Measurements from ENCODE around the gene DLG2.

Gene DLG2

GRCh38 chr11:84106541-84106940 is 1520.6 kb downstream of the DLG2 start:
- DNase-seq (ENCODE audit: low spot score): no peak

DNA sequence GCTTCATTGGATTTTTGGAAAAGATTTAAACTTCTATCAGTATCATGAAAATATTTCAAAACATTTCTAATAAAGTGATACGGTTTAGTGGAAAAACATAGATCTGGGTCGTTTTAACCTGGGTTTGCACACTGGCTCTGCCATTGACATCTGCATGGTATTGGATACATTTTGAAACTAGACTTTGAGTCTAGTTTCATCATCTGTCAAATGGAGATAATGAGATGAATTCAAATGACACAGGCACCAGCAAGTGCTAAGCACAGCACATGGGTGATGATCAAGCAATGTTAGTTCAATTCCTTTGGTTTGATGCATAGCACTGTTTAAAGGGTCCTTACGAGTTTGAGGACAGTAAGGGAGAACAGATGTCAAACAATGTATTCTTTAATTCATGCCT is 1522.0 kb downstream of the DLG2 start:
- DNase-seq (ENCODE audit: low spot score): no peak

DNA sequence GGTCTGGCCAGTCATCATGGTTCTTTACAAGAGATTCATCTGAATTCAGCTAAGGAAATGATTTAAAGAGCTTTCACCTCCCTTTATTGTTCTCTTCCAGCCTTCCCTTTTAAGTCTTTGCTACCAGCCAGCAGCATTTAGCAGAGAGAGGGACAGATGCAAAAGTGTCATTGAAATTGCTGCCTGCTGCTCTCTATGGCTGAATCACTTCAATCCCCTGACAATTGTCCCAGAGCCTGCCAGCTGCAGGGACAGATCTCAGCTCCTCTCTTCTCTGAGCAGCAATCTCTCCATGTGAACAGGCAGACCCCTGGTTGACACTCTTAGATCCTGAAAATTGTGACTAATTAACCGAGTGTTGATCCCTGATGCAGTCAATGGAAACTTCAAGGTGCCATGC is 1524.0 kb downstream of the DLG2 start:
- no peak for DNase-seq (ENCODE audit: low spot score)

DNA sequence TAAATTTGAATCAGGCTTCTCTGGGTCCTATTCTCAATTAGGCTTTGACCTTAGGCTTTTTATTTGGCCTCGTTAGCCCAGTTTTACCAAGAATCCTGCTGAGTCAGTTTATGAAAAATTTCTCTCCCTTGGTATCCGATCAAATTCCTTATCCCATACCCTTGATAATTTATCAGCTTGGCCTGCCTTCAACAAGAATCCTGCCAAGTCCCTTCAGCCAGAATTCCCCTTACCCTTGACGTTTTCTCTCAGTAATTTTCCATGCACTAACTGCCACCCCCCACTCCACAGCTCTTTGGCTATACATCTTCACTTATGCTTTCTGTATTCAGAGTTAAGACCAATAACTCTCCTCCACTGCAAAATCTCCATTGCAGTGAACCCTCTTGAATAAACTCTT is 1530.0 kb downstream of the DLG2 start:
- no peak for DNase-seq (ENCODE audit: low spot score)

DNA sequence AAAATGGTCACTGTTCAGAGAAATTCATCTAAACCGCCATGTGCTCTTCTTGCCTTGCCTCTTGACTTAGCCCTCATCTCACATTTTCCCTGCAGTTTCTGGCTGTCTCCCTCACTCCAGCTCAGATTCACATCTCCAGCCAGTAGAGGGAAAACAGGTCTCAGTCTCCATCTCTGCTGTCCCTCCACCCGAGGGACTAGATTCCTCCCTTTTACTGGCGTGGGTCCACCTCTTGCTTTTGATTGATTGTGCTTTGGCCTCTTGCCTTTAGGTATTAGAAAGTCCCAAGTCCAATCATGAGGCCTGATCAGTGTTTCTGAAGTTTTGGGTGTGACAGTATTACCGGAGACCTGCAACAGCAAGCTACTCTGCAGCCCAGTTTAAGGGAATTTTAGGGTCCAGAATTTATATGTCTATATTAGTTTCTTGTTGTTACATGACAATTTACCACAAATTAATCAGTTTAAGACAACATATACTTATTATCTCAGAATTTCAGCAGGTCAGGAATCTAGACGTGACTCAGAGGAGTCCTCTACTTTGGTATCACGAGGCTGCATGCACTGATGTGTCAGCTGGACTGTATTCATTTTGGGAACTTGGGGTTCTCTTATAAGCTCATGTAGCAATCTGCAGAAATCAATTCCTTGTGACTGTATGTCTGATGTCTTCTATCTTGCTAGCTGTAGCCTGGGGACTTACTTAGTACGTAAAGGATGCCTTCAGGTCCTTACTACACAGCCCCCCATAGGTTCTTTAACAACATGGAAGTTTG is 1535.7 kb downstream of the DLG2 start:
- no peak for DNase-seq (ENCODE audit: low spot score)

DNA sequence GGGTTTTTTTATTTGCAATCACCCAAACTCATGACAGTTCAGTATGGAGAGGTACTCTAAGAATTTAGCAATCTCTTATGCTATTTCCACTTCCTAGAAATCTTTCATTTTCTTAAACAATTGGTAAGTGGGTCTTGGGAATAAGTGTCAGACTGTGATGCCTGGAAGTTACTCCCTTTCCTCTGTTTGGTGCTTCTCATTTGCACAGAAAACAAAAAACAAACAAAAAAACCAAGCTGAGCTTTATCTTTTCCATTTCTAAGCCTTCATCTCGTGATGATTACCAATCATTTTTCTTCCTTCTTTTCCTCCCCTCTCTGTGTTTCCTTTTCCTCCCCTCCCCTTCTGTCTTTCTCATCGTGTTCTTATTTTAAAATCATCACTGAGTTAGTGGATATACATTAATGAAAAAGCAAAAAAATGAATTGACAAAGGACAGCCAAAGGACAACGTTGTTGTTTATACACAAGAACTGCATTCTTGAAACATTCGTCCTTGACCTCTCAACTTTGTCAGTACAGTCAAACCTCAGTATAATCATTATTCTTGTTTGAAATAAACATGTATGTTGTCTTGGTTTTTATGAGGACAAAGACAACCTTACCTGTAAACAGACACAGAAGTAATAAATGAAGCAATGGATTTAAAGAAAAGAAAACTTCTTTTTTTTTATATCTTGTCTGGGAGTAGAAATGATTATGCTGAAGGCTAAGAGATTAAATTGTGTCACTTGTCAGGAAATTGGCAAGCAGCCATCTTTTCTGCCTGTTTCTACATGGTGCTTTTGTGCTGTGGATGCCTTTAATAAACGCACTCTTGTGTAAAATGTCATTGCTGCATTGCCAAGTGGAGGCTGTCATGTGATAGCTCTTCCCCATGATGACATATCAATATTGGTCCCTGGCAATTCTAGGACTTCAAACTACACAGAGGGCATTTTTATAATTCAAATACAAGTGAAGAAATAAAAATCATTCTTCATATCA is 1537.8 kb downstream of the DLG2 start:
- no peak for DNase-seq (ENCODE audit: low spot score)

- DNase-seq (ENCODE audit: low spot score): no peak
Observed at GRCh38 chr11:84071851-84072250, 1555.3 kb downstream of the DLG2 start.

DNA sequence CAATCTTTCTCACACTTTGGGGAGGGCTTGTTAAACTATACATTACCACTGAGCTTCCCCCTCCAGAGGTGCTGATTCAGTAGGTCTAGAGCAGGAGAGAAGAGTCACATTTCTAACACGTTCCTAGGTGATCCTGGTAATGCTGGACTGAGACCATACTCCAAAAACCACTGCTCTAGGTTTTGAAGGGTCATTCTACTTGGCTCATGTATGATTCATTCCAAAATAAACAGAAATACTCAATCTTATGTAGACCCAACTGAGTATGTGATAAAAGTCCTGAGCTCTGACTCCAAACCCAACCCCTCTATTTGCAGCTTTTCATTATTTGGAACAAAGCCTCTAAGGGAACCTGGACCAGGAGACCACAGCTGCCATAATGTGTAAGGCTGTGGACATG is 1558.1 kb downstream of the DLG2 start:
- no peak for DNase-seq (ENCODE audit: low spot score)

DNA sequence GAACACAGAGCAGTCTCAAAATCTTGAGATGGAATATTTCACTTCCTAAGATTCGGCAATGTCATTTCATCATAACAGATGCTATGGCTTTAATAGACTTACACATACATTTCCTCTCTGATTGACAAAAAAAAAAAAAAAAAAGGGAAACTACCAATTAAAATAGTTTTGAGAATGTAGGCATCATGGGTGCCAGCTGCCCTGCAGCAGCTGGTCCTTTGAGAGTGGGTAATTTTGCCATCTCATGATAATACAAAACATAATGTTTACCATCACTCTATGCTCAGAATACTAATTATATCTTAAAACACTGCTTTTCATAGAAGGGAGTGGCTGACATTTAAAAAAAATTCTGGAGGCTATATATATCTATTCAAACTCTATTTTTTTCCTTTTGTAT is 1565.4 kb downstream of the DLG2 start:
- no peak for DNase-seq (ENCODE audit: low spot score)

DNA sequence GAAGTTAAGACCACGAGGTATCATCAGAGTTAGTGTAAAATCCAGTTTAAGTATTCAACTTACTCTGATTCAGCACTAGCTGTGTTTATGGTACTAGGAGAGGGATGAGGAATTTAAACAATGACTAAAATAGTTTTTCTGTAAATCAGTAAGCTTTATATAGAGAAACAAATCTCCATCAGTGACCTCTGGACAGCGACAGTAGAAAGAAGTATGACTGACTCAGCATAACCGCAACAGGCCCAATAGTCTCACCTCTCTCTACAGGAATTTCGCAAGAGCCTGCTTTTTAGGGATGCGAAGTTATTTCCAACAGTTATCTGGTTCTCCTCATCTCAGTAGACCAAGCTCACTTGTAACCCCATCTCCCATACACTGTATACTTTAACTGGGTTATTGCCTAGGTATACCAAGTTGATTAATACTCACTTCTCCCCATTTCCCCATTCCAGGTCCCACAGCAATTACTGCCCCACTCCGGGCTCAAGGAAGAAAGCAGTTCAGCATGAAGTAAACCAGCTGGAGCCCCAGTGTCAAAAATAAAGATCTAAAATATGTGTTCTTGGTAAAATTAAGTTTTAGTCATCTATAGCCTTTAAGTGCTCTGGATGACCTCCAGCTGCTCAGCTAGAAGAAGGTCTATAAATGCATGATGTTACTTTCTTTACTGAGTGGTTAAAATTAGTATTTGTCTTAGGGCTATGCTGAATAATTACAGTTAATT is 1570.3 kb downstream of the DLG2 start:
- no peak for DNase-seq (ENCODE audit: low spot score)

- DNase-seq (ENCODE audit: low spot score): no peak
Observed at GRCh38 chr11:84045146-84045545, 1582.0 kb downstream of the DLG2 start.

- DNase-seq (ENCODE audit: low spot score): no peak
Observed at GRCh38 chr11:84044706-84045105, 1582.4 kb downstream of the DLG2 start.

DNA sequence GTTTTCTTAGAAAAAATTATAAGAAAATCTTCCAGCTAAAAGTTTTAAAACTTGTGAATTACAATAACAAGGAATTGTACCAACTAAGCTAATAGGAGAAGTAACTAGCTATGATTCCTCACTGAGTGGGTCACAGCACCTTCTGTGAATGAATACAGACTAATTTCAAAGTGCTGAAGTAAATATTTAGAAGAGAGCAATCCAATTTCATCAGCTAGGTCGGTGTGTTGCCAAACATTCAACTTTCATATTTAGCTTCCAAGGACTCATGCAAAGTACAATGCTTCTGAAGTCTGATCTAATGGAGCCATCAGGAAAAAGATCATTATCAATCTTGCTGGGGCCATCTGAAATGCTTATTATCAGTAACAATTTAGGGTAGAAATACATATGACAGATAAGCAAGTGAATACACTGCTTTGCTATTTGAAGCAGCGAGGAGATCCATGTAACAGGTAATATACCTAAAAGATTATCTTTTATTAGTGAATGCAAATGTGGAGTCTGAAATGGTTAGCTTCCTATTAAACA is 1590.4 kb downstream of the DLG2 start:
- no peak for DNase-seq (ENCODE audit: low spot score)

- no peak for DNase-seq (ENCODE audit: low spot score)
Observed at GRCh38 chr11:84035645-84036044, 1591.5 kb downstream of the DLG2 start.

GRCh38 chr11:84034484-84034883 is 1592.7 kb downstream of the DLG2 start:
- no peak for DNase-seq (ENCODE audit: low spot score)

- no peak for DNase-seq (ENCODE audit: low spot score)
Observed at GRCh38 chr11:84024266-84024665, 1602.9 kb downstream of the DLG2 start.

GRCh38 chr11:84022695-84023094 is 1604.4 kb downstream of the DLG2 start:
- DNase-seq (ENCODE audit: low spot score): no peak

- no peak for DNase-seq (ENCODE audit: low spot score)
Observed at GRCh38 chr11:84022201-84022600, 1604.9 kb downstream of the DLG2 start.

DNA sequence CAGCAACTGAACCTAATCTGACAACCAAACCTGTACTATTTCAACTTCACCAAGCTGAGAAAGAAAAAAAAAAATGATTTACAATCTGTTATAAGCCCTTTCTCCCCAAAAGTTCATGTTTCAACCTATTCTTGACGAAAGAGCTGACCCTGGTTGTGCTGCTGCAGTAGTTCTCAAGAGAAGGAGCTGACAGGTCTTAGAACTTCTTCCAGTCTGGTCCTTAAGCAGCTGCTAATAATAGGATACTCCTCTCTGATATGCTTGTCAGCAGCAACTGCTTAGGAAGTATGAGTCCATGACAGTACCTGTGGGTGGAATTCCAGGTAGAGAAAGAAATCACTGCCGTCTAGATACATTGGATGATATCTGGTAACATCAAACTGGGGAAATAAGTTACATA is 1605.9 kb downstream of the DLG2 start:
- no peak for DNase-seq (ENCODE audit: low spot score)

- no peak for DNase-seq (ENCODE audit: low spot score)
Observed at GRCh38 chr11:84019571-84020194, 1607.5 kb downstream of the DLG2 start.

DNA sequence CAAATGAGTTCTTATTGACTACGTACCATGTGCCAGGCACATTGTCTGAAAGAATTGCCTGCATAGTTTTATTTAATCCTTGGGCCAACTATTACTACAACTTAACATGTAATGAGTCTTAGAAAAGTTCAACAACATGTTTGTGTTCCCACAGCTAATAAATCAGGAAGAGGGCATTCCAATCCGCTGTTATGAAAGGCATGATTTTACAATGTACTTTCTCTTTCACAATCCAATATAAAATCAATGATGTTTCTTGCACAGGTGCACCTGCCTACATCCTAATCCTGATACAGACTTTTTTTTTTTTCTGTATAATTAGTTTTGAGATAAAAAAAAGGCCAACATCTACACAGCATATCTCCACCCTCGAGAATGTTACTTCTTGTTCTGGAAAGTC is 1612.6 kb downstream of the DLG2 start:
- DNase-seq (ENCODE audit: low spot score): no peak
